ENCODE measurements around the gene CGB2. TPM values are rescaled to one million over a fixed set of nuclear protein-coding genes. Genes with fewer than 3 reads are reported as not detected.

The CGB2 gene
- total and polyA plus RNA-seq, 2 of the 4 experiments (the other 2 are of a cell fraction), result not detected

DNA sequence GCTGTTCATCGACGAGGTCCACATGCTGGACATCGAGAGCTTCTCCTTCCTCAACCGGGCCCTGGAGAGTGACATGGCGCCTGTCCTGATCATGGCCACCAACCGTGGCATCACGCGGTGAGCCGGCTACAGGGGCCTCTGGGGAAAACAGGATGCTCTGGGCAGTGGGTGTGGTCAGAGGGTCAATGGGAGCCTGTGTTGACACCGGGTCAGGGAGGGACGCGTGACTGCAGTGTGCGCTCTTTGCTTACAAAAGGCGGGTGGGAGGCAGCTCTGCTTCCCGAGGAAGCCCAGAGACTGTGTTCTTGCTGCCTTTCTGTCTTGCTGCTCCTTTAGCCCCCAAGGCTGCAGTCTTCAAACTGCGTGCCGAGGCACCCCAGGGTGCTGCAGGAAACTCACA, 20.5 kb upstream of the CGB2 start:
- Histone ChIP-seq H3K4ac (ENCODE audit: low read depth, low read length) (no peak overlapping the region), H3K9me3 (ENCODE audit: control insufficient read depth, insufficient read depth, low read length) (no peaks in the 10 kb centered on the region), H2BK5ac (ENCODE audit: low read depth, low read length, poor library complexity, severe bottlenecking) (no peak overlapping the region), H4K5ac (ENCODE audit: low read depth, low read length) (no peak overlapping the region), H2AFZ (replicated peaks; ENCODE audit: low read length, poor library complexity) (no peak overlapping the region), H3K27ac (ENCODE audit: insufficient read depth, low read length) (no peak overlapping the region), H4K8ac (ENCODE audit: low read depth in 2 of 2, low read length in 2 of 2) (no peak overlapping the region), H3K9ac (ENCODE audit: low read depth, low read length) (no peak overlapping the region), H3K79me1 (ENCODE audit: low read depth in 1 of 2, low read length in 2 of 2) (peaks cover 0 to 3% of the 10 kb centered on the region in 2 experiments; a peak in 1 of 4 replicates), H2AK9ac (replicated peaks; ENCODE audit: low read depth, low read length, poor library complexity) (no peak overlapping the region), H3K56ac (ENCODE audit: extremely low read depth, insufficient read depth, low read length) (no peak overlapping the region), H2BK20ac (ENCODE audit: low read depth, low read length) (no peak overlapping the region), H3K14ac (replicated peaks; ENCODE audit: low read depth, low read length) (no peak overlapping the region), H4K91ac (ENCODE audit: insufficient read depth, low read depth, low read length) (no peak overlapping the region), H2AK5ac (ENCODE audit: low read depth, low read length) (no peak overlapping the region), H2BK120ac (ENCODE audit: low read depth, low read length) (no peak overlapping the region), H3K4me2 (ENCODE audit: low read depth, low read length) (no peak overlapping the region), H3K23ac (ENCODE audit: low read depth, low read length) (no peak overlapping the region), H4K20me1 (ENCODE audit: insufficient read depth, low read length) (no peaks in the 10 kb centered on the region; the same call in 1 of the 2 replicates), H3K9me1 (ENCODE audit: insufficient read depth, low read length) (peaks cover 2% of the 10 kb centered on the region; the same call in 1 of the 2 replicates), H3K4me3 (ENCODE audit: insufficient read depth, low read depth, low read length) (no peak overlapping the region), H3K36me3 (ENCODE audit: control insufficient read depth, insufficient read depth, low read length) (peaks cover 67% of the 10 kb centered on the region), H2BK15ac (ENCODE audit: low read depth, low read length) (no peak overlapping the region), H3K27me3 (ENCODE audit: control insufficient read depth, insufficient read depth, low read length) (no peaks in the 10 kb centered on the region), H3K18ac (ENCODE audit: low read depth, low read length) (no peak overlapping the region), H3K4me1 (ENCODE audit: control insufficient read depth, insufficient read depth, low read length) (no peaks in the 10 kb centered on the region)
- ChIA-PET POLR2A (ENCODE audit: unreplicated experiment) (no interaction called here), CTCF (no interaction called here)
- DNase-seq, result no peak
- WGBS, 2 experiments (ENCODE audit: extremely low coverage in 2 of 2, insufficient read length in 1 of 2), result no CpG with 5 or more reads among the region's 17 CpGs
- intact Hi-C loops (cut with micrococcal nuclease), result no loop called here
- TF ChIP-seq RAD21 (IDR thresholded peaks at IDR 0.05; ENCODE audit: low read length), result no peak
- BruUV-seq (replicated peaks), result no TSS peak
- ATAC-seq (ENCODE audit: low read depth), result no peak
- dilution Hi-C loops (cut with HindIII; ENCODE audit: low sequenced_read_pairs, unreplicated experiment), result no loop called here
- in situ Hi-C loops (cut with MboI; ENCODE audit: low sequenced_read_pairs), result no loop called here

All from IMR-90 (cell line).